BLaER1 treated with 17β-estradiol and CSF1 and Interleukin-3, amounts not matched to agents 10 nM and 100 nM (cell line): ENCODE results near the gene KL.

Experiments
- H3K27ac ChIP-seq, 11 experiments: shearing (Covaris generic); formaldehyde crosslinking; 2 replicates each; pipeline ENCODE4 v1.8.1; 2022
- H3K27me3 ChIP-seq, 11 experiments: shearing (Covaris generic); formaldehyde crosslinking; 2 replicates each; pipeline ENCODE4 v1.8.1; 2022
- H3K36me3 ChIP-seq, 11 experiments: shearing (Covaris generic); formaldehyde crosslinking; 2 replicates each; pipeline ENCODE4 v1.8.1; 2022
- H3K4me1 ChIP-seq, 10 experiments: shearing (Covaris generic); formaldehyde crosslinking; 2 replicates each; pipeline ENCODE4 v1.8.1; 2022
- H3K4me2 ChIP-seq, 11 experiments: shearing (Covaris generic); formaldehyde crosslinking; 2 replicates each; pipeline ENCODE4 v1.8.1; 2022
- H3K4me3 ChIP-seq, 10 experiments: shearing (Covaris generic); formaldehyde crosslinking; 2 replicates each; pipeline ENCODE4 v1.8.1; 2022
- H3K9ac ChIP-seq, 11 experiments: shearing (Covaris generic); formaldehyde crosslinking; 2 replicates each; pipeline ENCODE4 v1.8.1; 2022
- H3K9me3 ChIP-seq, 11 experiments: shearing (Covaris generic); formaldehyde crosslinking; replicated peaks in 1 of 11; 2 replicates each; pipeline ENCODE4 v1.8.1; 2022
- H4K20me1 ChIP-seq, 11 experiments: shearing (Covaris generic); formaldehyde crosslinking; 2 replicates each; pipeline ENCODE4 v1.8.1; 2022
- Cebpa-rat ChIP-seq, 11 experiments: shearing (Covaris generic); IDR thresholded peaks; 2 replicates each; pipeline ENCODE4 v1.8.1; 2022

Gene KL

GRCh38 chr13:33114146-33114545, 97.9 kb downstream of the KL start:
- no peak overlapping the region for H3K27ac ChIP-seq
- H3K36me3 ChIP-seq, result peaks cover 0 to 5% (median 0%) of the 10 kb centered on the region in 11 experiments; a peak in 2 of 22 replicates
- H3K9me3 ChIP-seq, result no peaks in the 10 kb centered on the region
- no peak overlapping the region for H3K4me3 ChIP-seq
- peaks cover 0 to 17% (median 0%) of the 10 kb centered on the region in 11 experiments; a peak in 3 of 22 replicates for H3K27me3 ChIP-seq
- H3K4me2 ChIP-seq, result no peak overlapping the region
- H4K20me1 ChIP-seq, result no peaks in the 10 kb centered on the region
- no peak overlapping the region for H3K9ac ChIP-seq
- TF ChIP-seq Cebpa-rat (IDR thresholded peaks at IDR 0.05), result no peak
- H3K4me1 ChIP-seq, result peaks cover 7 to 60% (median 8%) of the 10 kb centered on the region in 10 experiments; a peak in 19 of 20 replicates

GRCh38 chr13:33115274-33115673, 99.1 kb downstream of the KL start:
- Histone ChIP-seq H3K27ac (no peak overlapping the region), H3K36me3 (peaks cover 0 to 5% (median 0%) of the 10 kb centered on the region in 11 experiments; a peak in 2 of 22 replicates), H3K9ac (no peak overlapping the region), H3K4me3 (no peak overlapping the region), H3K27me3 (peaks cover 0 to 17% (median 0%) of the 10 kb centered on the region in 11 experiments; a peak in 3 of 22 replicates), H3K4me1 (peaks cover 6 to 60% (median 8%) of the 10 kb centered on the region in 10 experiments; a peak in 19 of 20 replicates), H3K4me2 (peak overlapping the region in 2 of 11 experiments; percentile 15 to 60; a peak in 3 of 22 replicates), H3K9me3 (no peaks in the 10 kb centered on the region), H4K20me1 (no peaks in the 10 kb centered on the region)
- TF ChIP-seq Cebpa-rat (IDR thresholded peaks at IDR 0.05), result no peak
